Duodenal mucosa (tissue), 2 donors: Measurements from ENCODE around the gene KIAA1586.
"Not testable (repeated sequence)": the region's sequence is repeated elsewhere in the genome, so short reads cannot be mapped to it uniquely, and the experiment has no call there.

Experiments
- H3K27ac ChIP-seq: one replicate; pipeline ENCODE4 v1.7.0; 2013; ENCODE audit warnings: low read depth, low read length
- H3K27me3 ChIP-seq, 2 donors: one replicate each; pipeline ENCODE4 v1.7.0; 2013; ENCODE audit warnings: low read length in 2 of 2, control low read depth in 1 of 2; ENCODE audit not compliant: insufficient read depth in 2 of 2, control insufficient read depth in 1 of 2
- H3K36me3 ChIP-seq, 2 donors: one replicate each; pipeline ENCODE4 v1.7.0; 2013; ENCODE audit warnings: low read length in 2 of 2, control low read depth in 1 of 2; ENCODE audit not compliant: insufficient read depth in 2 of 2, control insufficient read depth in 1 of 2
- H3K4me1 ChIP-seq, 2 donors: one replicate each; pipeline ENCODE4 v1.7.0; 2013; ENCODE audit warnings: low read length in 2 of 2, control low read depth in 1 of 2; ENCODE audit not compliant: insufficient read depth in 2 of 2, control insufficient read depth in 1 of 2
- H3K4me3 ChIP-seq, 2 donors: one replicate each; pipeline ENCODE4 v1.7.0; 2013; ENCODE audit warnings: low read length in 2 of 2, low read depth in 1 of 2
- H3K9ac ChIP-seq, 2 donors: one replicate each; pipeline ENCODE4 v1.7.0; 2013; ENCODE audit warnings: low read length in 2 of 2, low read depth in 1 of 2
- H3K9me3 ChIP-seq, 2 donors: one replicate each; pipeline ENCODE4 v1.7.0; 2013; ENCODE audit warnings: low read length in 2 of 2, control low read depth in 1 of 2; ENCODE audit not compliant: control insufficient read depth in 1 of 2

Gene KIAA1586

DNA sequence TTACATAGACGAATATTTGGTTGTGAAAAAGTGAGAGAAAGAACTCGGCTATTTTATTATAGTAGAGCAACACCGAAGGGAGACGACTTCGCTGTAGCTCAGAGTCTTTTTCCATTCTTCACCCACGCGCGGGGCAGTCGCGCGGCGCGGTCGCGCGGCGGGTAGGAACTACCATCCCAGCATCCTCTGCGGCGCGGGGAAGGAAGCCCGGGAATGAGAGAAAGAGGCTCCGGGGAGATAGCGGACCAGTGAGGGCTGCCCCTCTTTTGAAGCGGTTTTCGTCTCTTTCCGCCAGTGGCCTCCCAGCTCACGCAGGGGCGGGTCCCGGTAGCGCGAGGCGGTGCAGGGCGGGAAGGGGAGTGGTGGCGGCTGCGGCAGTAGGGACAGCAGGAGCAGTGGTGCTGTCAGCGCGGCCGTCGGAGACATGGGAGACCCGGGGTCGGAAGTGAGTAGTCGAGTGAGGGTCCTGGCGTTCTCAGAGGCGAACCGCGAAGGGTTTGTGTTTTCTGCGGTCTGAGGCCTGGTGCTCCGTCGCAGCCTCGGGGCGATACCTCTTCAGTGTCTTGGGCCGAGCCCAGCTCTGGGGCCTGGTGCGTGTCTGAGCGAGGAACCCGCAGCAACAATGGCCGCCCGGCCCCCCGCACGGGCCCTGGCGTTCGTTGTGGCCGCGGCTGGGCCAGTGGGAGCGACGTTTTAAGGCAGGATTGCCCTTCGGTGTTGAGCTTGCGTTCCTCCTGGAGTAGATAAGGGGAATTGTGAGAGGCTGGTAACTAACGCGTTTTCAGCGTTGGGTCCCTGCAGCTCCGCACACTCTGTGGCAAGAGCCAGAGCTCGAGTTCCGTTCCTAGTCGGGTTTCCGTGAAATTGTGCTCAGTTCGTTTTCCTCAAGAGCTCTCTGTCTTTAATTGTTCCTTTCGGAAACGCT lies at the start of gene KIAA1586:
Gene KIAA1586 (plus strand): TSS at position 362 of the 925 bp plus-strand sequence. CDS start 63 bp downstream, at position 425.
- H3K27ac ChIP-seq, H3K9ac ChIP-seq, H3K36me3 ChIP-seq, H3K27me3 ChIP-seq, H3K9me3 ChIP-seq, H3K4me1 ChIP-seq: not testable (repeated sequence)
- peak within 1 kb of the TSS; percentile 61 to 69 for H3K4me3 ChIP-seq

GRCh38 chr6:56999049-56999448 lies 47.4 kb upstream of the KIAA1586 start:
- H3K36me3 ChIP-seq: no peaks in the 10 kb centered on the region
- no peaks in the 10 kb centered on the region for H3K4me1 ChIP-seq
- H3K9ac ChIP-seq: no peak overlapping the region
- no peaks in the 10 kb centered on the region for H3K27me3 ChIP-seq
- H3K27ac ChIP-seq: no peak overlapping the region
- H3K4me3 ChIP-seq: no peak overlapping the region
- H3K9me3 ChIP-seq: peaks cover 4 to 7% of the 10 kb centered on the region in 2 donors

DNA sequence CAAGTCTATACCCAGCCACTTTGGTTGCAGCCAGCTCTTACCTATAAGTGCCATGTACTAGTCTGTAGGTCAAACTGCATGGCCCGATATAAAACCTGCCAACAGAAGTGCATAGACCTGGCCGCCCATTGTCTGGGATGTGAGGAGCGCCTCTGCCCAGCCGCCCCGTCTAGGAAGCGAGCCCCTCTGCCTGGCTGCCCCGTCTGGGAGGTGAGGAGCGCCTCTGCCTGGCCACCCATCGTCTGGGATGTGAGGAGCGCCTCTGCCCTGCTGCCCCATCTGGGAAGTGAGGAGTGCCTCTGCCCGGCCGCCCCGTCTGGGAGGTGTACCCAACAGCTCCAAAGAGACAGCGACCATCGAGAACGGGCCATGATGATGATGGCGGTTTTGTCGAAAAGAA lies 46.7 kb upstream of the KIAA1586 start:
- not testable (repeated sequence) for H3K4me1 ChIP-seq, H3K27ac ChIP-seq, H3K4me3 ChIP-seq, H3K27me3 ChIP-seq, H3K9me3 ChIP-seq, H3K9ac ChIP-seq, H3K36me3 ChIP-seq

GRCh38 chr6:57002197-57002596 lies 44.3 kb upstream of the KIAA1586 start:
- Histone ChIP-seq H3K36me3 (no peaks in the 10 kb centered on the region), H3K9ac (no peak overlapping the region), H3K4me1 (no peaks in the 10 kb centered on the region), H3K9me3 (peaks cover 4 to 7% of the 10 kb centered on the region in 2 donors), H3K4me3 (no peak overlapping the region), H3K27me3 (no peaks in the 10 kb centered on the region), H3K27ac (no peak overlapping the region)

DNA sequence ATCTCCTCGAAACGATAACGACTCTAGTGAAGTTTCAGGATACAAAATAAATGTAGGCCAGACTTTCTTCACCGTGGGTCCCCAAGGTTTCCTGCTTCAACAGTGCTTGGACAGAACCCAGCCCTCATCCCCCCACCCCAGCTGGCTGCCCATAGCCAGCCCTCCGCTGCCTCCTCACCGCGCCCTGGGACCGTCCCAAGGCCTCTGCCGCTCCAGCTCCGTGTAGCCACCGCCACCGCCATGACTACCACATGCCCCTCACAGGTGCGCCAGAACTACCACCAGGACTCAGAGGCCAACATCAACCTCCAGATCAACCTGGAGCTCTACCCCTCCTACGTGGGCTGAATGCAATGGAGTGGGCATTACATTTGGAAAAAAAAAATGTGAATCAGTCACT lies 42.2 kb upstream of the KIAA1586 start:
- Histone ChIP-seq H3K27ac (no peak overlapping the region), H3K9ac (no peak overlapping the region), H3K4me3 (no peak overlapping the region), H3K27me3 (no peaks in the 10 kb centered on the region), H3K4me1 (no peaks in the 10 kb centered on the region), H3K36me3 (no peaks in the 10 kb centered on the region), H3K9me3 (peaks cover 0 to 2% of the 10 kb centered on the region in 2 donors)

DNA sequence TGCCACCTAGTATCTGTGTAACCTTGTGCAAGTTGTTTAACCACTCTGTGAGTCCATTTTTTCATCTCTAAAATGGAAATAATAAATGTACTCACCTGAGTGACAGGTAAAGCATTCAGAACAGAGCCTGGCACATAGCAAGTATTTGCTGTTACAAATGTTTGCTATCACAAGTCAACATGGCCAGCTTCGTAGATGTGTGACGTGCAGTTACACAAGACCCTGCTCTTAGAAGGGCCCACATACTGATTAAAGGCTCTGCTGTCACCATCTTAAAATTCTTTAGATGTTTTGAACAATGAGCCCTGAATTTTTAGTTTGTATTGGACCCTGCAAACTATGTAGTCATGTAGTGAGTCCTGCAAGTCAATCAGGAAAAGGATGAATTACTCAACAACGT lies 40.4 kb upstream of the KIAA1586 start:
- Histone ChIP-seq H3K9me3 (no peaks in the 10 kb centered on the region), H3K4me1 (no peaks in the 10 kb centered on the region), H3K36me3 (no peaks in the 10 kb centered on the region), H3K4me3 (no peak overlapping the region), H3K27ac (no peak overlapping the region), H3K27me3 (no peaks in the 10 kb centered on the region), H3K9ac (no peak overlapping the region)

- H3K9ac ChIP-seq, H3K4me1 ChIP-seq, H3K4me3 ChIP-seq: not testable (repeated sequence)
Measured at GRCh38 chr6:57008069-57008468, 38.4 kb upstream of the KIAA1586 start.

DNA sequence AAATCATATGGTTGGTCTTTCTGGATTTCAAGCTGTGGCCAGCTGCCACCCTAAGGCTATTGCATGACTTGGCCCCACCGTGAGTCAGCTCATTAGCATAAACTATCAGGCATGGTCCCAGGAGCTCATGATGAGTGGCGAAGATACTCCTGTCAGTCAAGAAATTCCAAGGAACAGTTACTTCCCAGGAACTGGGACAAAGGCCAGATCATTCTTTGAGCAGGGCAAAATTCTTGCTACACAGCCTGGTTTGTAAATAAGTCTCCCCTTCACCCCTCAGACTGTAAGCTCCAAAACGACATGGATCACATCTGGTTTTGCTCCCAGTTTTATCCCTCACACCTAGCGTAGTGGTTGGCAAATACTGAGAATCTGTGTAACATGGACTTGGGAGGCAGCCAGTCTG lies 33.0 kb upstream of the KIAA1586 start:
- Histone ChIP-seq H3K4me3 (no peak overlapping the region), H3K36me3 (no peaks in the 10 kb centered on the region), H3K9ac (no peak overlapping the region), H3K9me3 (no peaks in the 10 kb centered on the region), H3K4me1 (no peaks in the 10 kb centered on the region), H3K27ac (no peak overlapping the region), H3K27me3 (no peaks in the 10 kb centered on the region)

More at GRCh38 chr6:57008069-57008468, 38.4 kb upstream of the KIAA1586 start:
- H3K27ac ChIP-seq, H3K36me3 ChIP-seq, H3K9me3 ChIP-seq, H3K27me3 ChIP-seq: not testable (repeated sequence)

- no peaks in the 10 kb centered on the region for H3K9me3 ChIP-seq
- H3K9ac ChIP-seq: no peak overlapping the region
- no peaks in the 10 kb centered on the region for H3K4me1 ChIP-seq
- H3K36me3 ChIP-seq: no peaks in the 10 kb centered on the region
- H3K27me3 ChIP-seq: no peaks in the 10 kb centered on the region
- H3K27ac ChIP-seq: no peak overlapping the region
- no peak overlapping the region for H3K4me3 ChIP-seq
Measured at GRCh38 chr6:57017069-57017468, 29.4 kb upstream of the KIAA1586 start.

DNA sequence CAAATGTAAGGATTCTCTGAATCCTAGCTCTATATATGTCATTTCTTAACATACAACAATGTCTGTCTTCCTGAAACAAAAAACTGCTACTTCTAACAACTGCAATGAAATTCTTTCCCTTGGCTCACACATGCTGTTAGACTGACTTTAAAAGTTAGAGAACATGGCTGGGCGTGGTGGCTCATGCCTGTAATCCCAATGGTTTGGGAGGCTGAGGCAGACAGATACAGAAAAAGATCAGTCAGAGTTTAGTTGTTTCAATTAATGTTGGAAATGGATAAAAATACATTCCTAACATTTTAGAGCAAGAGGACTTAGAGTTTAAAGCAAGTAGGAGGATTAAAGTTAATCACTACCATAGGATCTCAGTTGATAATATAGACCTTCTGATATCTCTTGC lies 28.7 kb upstream of the KIAA1586 start:
- Histone ChIP-seq H3K4me3 (no peak overlapping the region), H3K9me3 (no peaks in the 10 kb centered on the region), H3K27ac (no peak overlapping the region), H3K36me3 (no peaks in the 10 kb centered on the region), H3K27me3 (no peaks in the 10 kb centered on the region), H3K4me1 (no peaks in the 10 kb centered on the region), H3K9ac (no peak overlapping the region)
